HCT116 (cell line): ENCODE data around the gene ATF2. TPM values are rescaled to one million over a fixed set of nuclear protein-coding genes. Genes with fewer than 3 reads are reported as not detected.

ENCODE experiments used
- ATAC-seq: fragments of 200-7000 bp; cut with Tn5 transposase; 2 replicates; pipeline ENCODE4 v1.9.1; 2020; ENCODE audit warnings: mild to moderate bottlenecking, moderate library complexity
- BruUV-seq: library from RNA; stranded (reverse); fragments of 400-500 nt; replicated peaks from 2 replicates; lab custom pipeline; 2021; lab: Mats Ljungman, UMichigan
- CTCF ChIA-PET: fragments of 300-600 bp; sonication (Branson Sonifier 250); formaldehyde crosslinking; loops from one replicate; lab custom pipeline; 2021; ENCODE audit warnings: antibody characterized with exemption; lab: Charles Lee
- POLR2A ChIA-PET: fragments of 300-600, 350-600 bp; sonication (Branson Sonifier 250); formaldehyde crosslinking; loops from one replicate; lab custom pipeline; 2021; ENCODE audit warnings: antibody characterized with exemption; lab: Charles Lee
- RAD21 ChIA-PET, 2 experiments: fragments of 300-600 bp; sonication (Branson Sonifier 250); formaldehyde crosslinking; loops; one replicate each; lab custom pipeline; 2023; ENCODE audit warnings: low total read pairs in 2 of 2; ENCODE audit not compliant: uncharacterized antibody in 2 of 2, unreplicated experiment in 2 of 2, low non-redundant PET in 1 of 2; lab: Charles Lee
- DNase-seq: peaks from one replicate; pipeline ENCODE4 v3.0.0-alpha.2; 2010; ENCODE audit warnings: low read depth, low spot score
- H2AFZ ChIP-seq: fragments of 200-600 bp; shearing (Covaris generic), sonication (generic); 2 replicates; pipeline ENCODE4 v1.6.1; 2017; ENCODE audit warnings: low read depth, mixed run types, mixed read lengths, antibody characterized with exemption, low read length; ENCODE audit not compliant: poor library complexity, severe bottlenecking
- H3K27ac ChIP-seq: 2 replicates; pipeline ENCODE4 v1.5.1; 2012; ENCODE audit warnings: low read depth, low read length
- H3K27me3 ChIP-seq: fragments of 200-600 bp; sonication (generic); 2 replicates; pipeline ENCODE4 v1.6.1; 2016; ENCODE audit warnings: mixed run types, low read length, mixed read lengths; ENCODE audit not compliant: insufficient read depth
- H3K36me3 ChIP-seq, 2 experiments: fragments of 200-500 bp in 1 of 2; fragments of 200-600 bp in 1 of 2; sonication (Bioruptor generic) in 1 of 2; sonication (generic) in 1 of 2; 2 replicates each; pipeline versions ENCODE4 v1.5.1 to v1.6.1; 2014 to 2016; ENCODE audit warnings: low read length in 2 of 2, inconsistent platforms in 1 of 2, mixed read lengths in 1 of 2, mixed run types in 1 of 2; ENCODE audit not compliant: insufficient read depth in 2 of 2, control insufficient read depth in 1 of 2
- H3K4me1 ChIP-seq, 2 experiments: fragments of 200-600 bp in 1 of 2; sonication (generic) in 1 of 2; 2 replicates each; pipeline versions ENCODE4 v1.5.1 to v1.6.1; 2012 to 2017; ENCODE audit warnings: low read length in 2 of 2, inconsistent platforms in 1 of 2, mild to moderate bottlenecking in 1 of 2, mixed read lengths in 1 of 2, mixed run types in 1 of 2, moderate library complexity in 1 of 2; ENCODE audit not compliant: insufficient read depth in 2 of 2, control insufficient read depth in 1 of 2
- H3K4me2 ChIP-seq: fragments of 200-600 bp; sonication (generic); 2 replicates; pipeline ENCODE4 v1.6.1; 2017; ENCODE audit warnings: mixed run types, low read length, mixed read lengths
- H3K4me3 ChIP-seq, 2 experiments: fragments of 200-600 bp in 1 of 2; sonication (generic) in 1 of 2; replicated peaks in 1 of 2; 2 replicates each; pipeline ENCODE4 v1.5.1; 2011 to 2016; ENCODE audit warnings: low read length in 2 of 2, control low read depth in 1 of 2, low read depth in 1 of 2, mild to moderate bottlenecking in 1 of 2, mixed read lengths in 1 of 2, mixed run types in 1 of 2
- H3K79me2 ChIP-seq: fragments of 200-600 bp; sonication (generic); 2 replicates; pipeline ENCODE4 v1.6.1; 2017; ENCODE audit warnings: mild to moderate bottlenecking, mixed run types, low read length, moderate library complexity, mixed read lengths; ENCODE audit not compliant: insufficient read depth
- H3K9ac ChIP-seq: fragments of 200-600 bp; sonication (generic); 2 replicates; pipeline ENCODE4 v1.6.1; 2016; ENCODE audit warnings: low read length, mixed read lengths
- H3K9me2 ChIP-seq: fragments of 200-600 bp; sonication (generic), shearing (Covaris generic); 2 replicates; pipeline ENCODE4 v1.6.1; 2017; ENCODE audit warnings: mixed run types, mild to moderate bottlenecking, moderate library complexity; ENCODE audit not compliant: insufficient read depth
- H3K9me3 ChIP-seq, 2 experiments: fragments of 200-500 bp in 1 of 2; fragments of 200-600 bp in 1 of 2; sonication (Bioruptor generic) in 1 of 2; sonication (generic) in 1 of 2; 2 replicates each; pipeline ENCODE4 v1.6.1; 2014 to 2017; ENCODE audit warnings: low read length in 2 of 2, mixed read lengths in 2 of 2, inconsistent platforms in 1 of 2, low read depth in 1 of 2, mild to moderate bottlenecking in 1 of 2, mixed run types in 1 of 2, moderate library complexity in 1 of 2; ENCODE audit not compliant: control insufficient read depth in 1 of 2, insufficient read depth in 1 of 2
- H4K20me1 ChIP-seq: fragments of 200-600 bp; sonication (generic), shearing (Covaris generic); 2 replicates; pipeline ENCODE4 v1.6.1; 2017; ENCODE audit warnings: mixed run types, mild to moderate bottlenecking, moderate library complexity; ENCODE audit not compliant: insufficient read depth
- ATF3 ChIP-seq: IDR thresholded peaks from 2 replicates; pipeline ENCODE4 v1.6.1; 2012
- CBX3 ChIP-seq: IDR thresholded peaks from 2 replicates; pipeline ENCODE4 v1.6.1; 2012; ENCODE audit warnings: low read depth
- CEBPB ChIP-seq: IDR thresholded peaks from 2 replicates; pipeline ENCODE4 v1.6.1; 2012; ENCODE audit warnings: low read depth
- CTCF ChIP-seq, 3 experiments: fragments of 200-600 bp in 1 of 3; sonication (generic) in 1 of 3; IDR thresholded peaks in 2 of 3; conservative IDR thresholded peaks in 1 of 3; 2 replicates each; pipeline ENCODE4 v1.5.1; 2012 to 2017; ENCODE audit warnings: low read depth in 2 of 3, low read length in 2 of 3, antibody characterized with exemption in 1 of 3, borderline replicate concordance in 1 of 3, control low read depth in 1 of 3, mild to moderate bottlenecking in 1 of 3, mixed read lengths in 1 of 3, mixed run types in 1 of 3, moderate library complexity in 1 of 3; ENCODE audit not compliant: insufficient read depth in 1 of 3
- EZH2 ChIP-seq: fragments of 200-600 bp; sonication (generic); IDR thresholded peaks from 2 replicates; pipeline ENCODE4 v1.6.1; 2017; ENCODE audit warnings: antibody characterized with exemption, mixed run types
- EZH2phosphoT487 ChIP-seq: fragments of 200-600 bp; IDR thresholded peaks from 2 replicates; pipeline ENCODE4 v1.6.1; 2018; ENCODE audit warnings: antibody characterized with exemption, borderline replicate concordance
- JUND ChIP-seq: IDR thresholded peaks from 2 replicates; pipeline ENCODE4 v1.6.1; 2012
- MAX ChIP-seq: IDR thresholded peaks from 2 replicates; pipeline ENCODE4 v1.6.1; 2012
- POLR2AphosphoS5 ChIP-seq: IDR thresholded peaks from 2 replicates; pipeline ENCODE4 v1.6.1; 2011; ENCODE audit warnings: mild to moderate bottlenecking, low read depth, low read length, moderate library complexity
- RAD21 ChIP-seq: IDR thresholded peaks from 2 replicates; pipeline ENCODE4 v1.6.1; 2012; ENCODE audit warnings: low read depth, mild to moderate bottlenecking
- REST ChIP-seq: IDR thresholded peaks from 2 replicates; pipeline ENCODE4 v1.6.1; 2012; ENCODE audit warnings: low read depth
- SP1 ChIP-seq: IDR thresholded peaks from 2 replicates; pipeline ENCODE4 v1.6.1; 2012; ENCODE audit warnings: low read depth
- SRF ChIP-seq: IDR thresholded peaks from 2 replicates; pipeline ENCODE4 v1.6.1; 2012; ENCODE audit warnings: low read depth
- YY1 ChIP-seq: IDR thresholded peaks from 2 replicates; pipeline ENCODE4 v1.6.1; 2011; ENCODE audit warnings: low read length, low read depth, moderate library complexity, mild to moderate bottlenecking; ENCODE audit not compliant: insufficient replicate concordance; ENCODE audit errors: extremely low read depth
- ZFX ChIP-seq: fragments of 450-650 bp; IDR thresholded peaks from 2 replicates; pipeline ENCODE4 v1.6.1; 2017
- intact Hi-C: fragments of 100-400 bp; cut with micrococcal nuclease; formaldehyde crosslinking; loops from 2 replicates; pipeline ENCODE4 v1.10.0; 2022
- total RNA-seq: library from RNA; stranded (reverse); gene quantifications from one replicate; pipeline ENCODE4 v1.2.1, GENCODE V29; 2021; ENCODE audit not compliant: unreplicated experiment

The ATF2 gene
- total RNA-seq, 1 experiment from 2014 or later = 29.6 TPM

- TF ChIP-seq REST (no peak), MAX (no peak), CEBPB (no peak)
- TF ChIP-seq, all 23 proteins: peak for 0
Measured at GRCh38 chr2:175205523-175205922, 37.5 kb upstream of the ATF2 start (continued).

- DNase-seq = peak; percentile 57
- ATAC-seq = peak; percentile 100
- peak overlapping the region; percentile 55 for H3K4me2 ChIP-seq
- H3K27ac ChIP-seq = no peak overlapping the region
- H3K9me3 ChIP-seq = no peaks in the 10 kb centered on the region
- H3K27me3 ChIP-seq = no peaks in the 10 kb centered on the region
- intact Hi-C loops = loop anchor here (1.0 to 5.0 kb wide), 2 partner anchors 78 to 125 kb away; no protein-coding TSS in a partner anchor
- no peaks in the 10 kb centered on the region for H3K36me3 ChIP-seq
- no peaks in the 10 kb centered on the region for H3K79me2 ChIP-seq
- RAD21 ChIA-PET = interaction anchor here (1.0 to 1.5 kb wide), 2 partner anchors 125 kb away, joined by 3 to 5 read pairs; no protein-coding TSS in a partner anchor
- TF ChIP-seq EZH2phosphoT487 (no peak), EZH2 (no peak), ZFX (no peak), RAD21 (peak; percentile 65), ATF3 (no peak), CTCF (IDR thresholded peaks at IDR 0.05 in 2 of 3, conservative IDR thresholded peaks at IDR 0.05 in 1 of 3; ENCODE audit: borderline replicate concordance in 1 of 3, insufficient read depth in 1 of 3, low read depth in 2 of 3, low read length in 2 of 3) (peak; percentile 53 to 74 (median 71)), JUND (no peak), CBX3 (0 out of 2 replicates have a peak, but pooled peaks have one; percentile 46), SP1 (no peak), CEBPB (no peak), SRF (no peak), YY1 (no peak), POLR2AphosphoS5 (no peak)
- CTCF ChIA-PET = interaction anchor here (0.7 to 2.6 kb wide), 15 partner anchors 9 to 894 kb away, joined by 3 to 18 read pairs (median 3); no protein-coding TSS in a partner anchor
- H3K9ac ChIP-seq = no peak overlapping the region
- peaks cover 0 to 9% of the 10 kb centered on the region in 2 experiments; a peak in 1 of 4 replicates for H3K4me1 ChIP-seq
- peak overlapping the region in 1 of 2 experiments; percentile 27; a peak in 2 of 4 replicates for H3K4me3 ChIP-seq
- H2AFZ ChIP-seq = peak overlapping the region; percentile 92
- H3K9me2 ChIP-seq = no peaks in the 10 kb centered on the region
- POLR2A ChIA-PET = interaction anchor here (1.5 kb wide), 1 partner anchor 25 kb away, joined by 4 read pairs; no protein-coding TSS in a partner anchor
- H4K20me1 ChIP-seq = no peaks in the 10 kb centered on the region
- BruUV-seq = no TSS peak
Measured at GRCh38 chr2:175203621-175204496, 35.9 kb upstream of the ATF2 start.
